ENCODE results near the gene TSPAN18. TPM values are rescaled to one million over a fixed set of nuclear protein-coding genes. Genes with fewer than 3 reads are reported as not detected.
A peak's percentile ranks its signal among the peaks of the same experiment; 100 is the strongest.

TSPAN18 gene
- total RNA-seq, 1 donor from 2014 or later: 52.8 TPM

- Mint-ChIP-seq H3K36me3 (no peaks in the 10 kb centered on the region), H3K27ac (no peak overlapping the region), H3K4me3 (no peak overlapping the region), H3K27me3 (peaks cover 2% of the 10 kb centered on the region), H3K4me1 (ENCODE audit: unreplicated experiment) (peaks cover 71% of the 10 kb centered on the region), H3K9me3 (no peaks in the 10 kb centered on the region)
- no peak for DNase-seq (ENCODE audit: extremely low spot score, unreplicated experiment)
- TF ChIP-seq CTCF (conservative IDR thresholded peaks at IDR 0.05): no peak
These were observed 75.6 kb downstream of the TSPAN18 start for GRCh38 chr11:44802347-44802746.

- no peak for TF ChIP-seq CTCF (conservative IDR thresholded peaks at IDR 0.05)
- H3K4me3 Mint-ChIP-seq: no peak overlapping the region
- H3K36me3 Mint-ChIP-seq: no peaks in the 10 kb centered on the region
- no peaks in the 10 kb centered on the region for H3K27me3 Mint-ChIP-seq
- H3K27ac Mint-ChIP-seq: no peak overlapping the region
- peaks cover 69% of the 10 kb centered on the region for H3K4me1 Mint-ChIP-seq (ENCODE audit: unreplicated experiment)
- DNase-seq (ENCODE audit: extremely low spot score, unreplicated experiment): no peak
- H3K9me3 Mint-ChIP-seq: no peaks in the 10 kb centered on the region
These were observed 76.2 kb downstream of the TSPAN18 start for GRCh38 chr11:44803009-44803408.

- peak overlapping the region; percentile 67 for H3K4me3 Mint-ChIP-seq
- H3K36me3 Mint-ChIP-seq: no peaks in the 10 kb centered on the region
- no peaks in the 10 kb centered on the region for H3K27me3 Mint-ChIP-seq
- H3K4me1 Mint-ChIP-seq (ENCODE audit: unreplicated experiment): peaks cover 60% of the 10 kb centered on the region
- H3K27ac Mint-ChIP-seq: peak overlapping the region; percentile 61
- TF ChIP-seq CTCF (conservative IDR thresholded peaks at IDR 0.05): no peak
- DNase-seq (ENCODE audit: extremely low spot score, unreplicated experiment): no peak
- H3K9me3 Mint-ChIP-seq: no peaks in the 10 kb centered on the region
These were observed 78.0 kb downstream of the TSPAN18 start for GRCh38 chr11:44804449-44805437.

GRCh38 chr11:44805596-44805995 is 78.8 kb downstream of the TSPAN18 start:
- no peak for TF ChIP-seq CTCF (conservative IDR thresholded peaks at IDR 0.05)

DNA sequence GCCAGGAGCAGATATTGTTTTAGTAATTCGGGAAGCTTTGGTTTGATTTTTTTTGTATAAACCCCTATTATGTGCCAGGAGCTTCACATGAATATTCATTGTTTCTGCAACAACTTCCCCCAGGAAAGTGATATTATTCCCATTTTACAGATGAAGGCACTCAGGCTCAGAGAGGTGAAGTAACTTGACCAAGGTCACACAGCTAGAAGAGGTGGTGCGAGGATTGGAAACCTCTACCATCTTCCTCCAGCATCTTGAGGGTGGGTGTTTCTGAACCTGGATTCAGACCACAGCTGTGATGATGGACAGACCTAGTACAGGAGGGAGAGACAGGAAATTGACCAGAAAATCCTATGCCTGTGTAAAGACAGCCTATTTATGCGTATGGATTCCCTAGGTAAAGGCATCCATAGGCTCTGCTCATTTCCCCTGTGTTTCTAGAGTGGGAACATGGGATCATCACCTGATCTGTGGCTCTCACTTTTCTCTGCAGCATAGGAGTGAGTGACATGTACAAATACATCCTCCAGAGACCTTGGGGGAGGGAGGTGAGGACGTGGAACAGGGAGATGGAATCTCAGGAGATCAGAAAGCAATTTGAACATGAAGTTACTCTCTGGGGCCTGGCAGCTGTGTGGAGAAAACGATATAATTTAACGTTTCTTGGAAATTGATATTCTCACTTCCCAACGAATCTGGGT is 81.4 kb downstream of the TSPAN18 start:
- peaks cover 57% of the 10 kb centered on the region for H3K4me1 Mint-ChIP-seq (ENCODE audit: unreplicated experiment)
- no peak for TF ChIP-seq CTCF (conservative IDR thresholded peaks at IDR 0.05)

More at GRCh38 chr11:44805596-44805995, 78.8 kb downstream of the TSPAN18 start:
- Mint-ChIP-seq H3K36me3 (no peaks in the 10 kb centered on the region), H3K4me1 (ENCODE audit: unreplicated experiment) (peaks cover 55% of the 10 kb centered on the region), H3K9me3 (no peaks in the 10 kb centered on the region), H3K4me3 (no peak overlapping the region), H3K27me3 (no peaks in the 10 kb centered on the region), H3K27ac (no peak overlapping the region)
- DNase-seq (ENCODE audit: extremely low spot score, unreplicated experiment): no peak

More for the DNA sequence above, 81.4 kb downstream of the TSPAN18 start:
- H3K9me3 Mint-ChIP-seq: no peaks in the 10 kb centered on the region
- no peaks in the 10 kb centered on the region for H3K36me3 Mint-ChIP-seq
- no peak overlapping the region for H3K4me3 Mint-ChIP-seq
- no peak for DNase-seq (ENCODE audit: extremely low spot score, unreplicated experiment)
- no peak overlapping the region for H3K27ac Mint-ChIP-seq
- no peaks in the 10 kb centered on the region for H3K27me3 Mint-ChIP-seq

Data from type B pancreatic cell (in vitro differentiated cells).